Liver (tissue), 9 donors: ENCODE data around the gene BAZ2B. TPM values are rescaled to one million over a fixed set of nuclear protein-coding genes. Genes with fewer than 3 reads are reported as not detected.

ENCODE experiments used
- DNase-seq: peaks from one replicate; pipeline ENCODE4 v3.0.0-alpha.2; 2017; ENCODE audit warnings: low spot score
- H3K27ac ChIP-seq, 2 donors: one replicate each; pipeline ENCODE4 v1.7.0; 2013; ENCODE audit warnings: inconsistent platforms in 2 of 2, low read length in 2 of 2, control low read depth in 1 of 2, low read depth in 1 of 2, mild to moderate bottlenecking in 1 of 2
- H3K27me3 ChIP-seq, 4 donors: one replicate each; pipeline versions ENCODE4 v1.6.1 to v1.7.0; 2013; ENCODE audit warnings: low read length in 3 of 4, inconsistent platforms in 1 of 4, mild to moderate bottlenecking in 1 of 4, moderate library complexity in 1 of 4; ENCODE audit not compliant: control insufficient read depth in 4 of 4, insufficient read depth in 4 of 4
- H3K36me3 ChIP-seq, 4 donors: one replicate each; pipeline versions ENCODE4 v1.6.1 to v1.7.0; 2013; ENCODE audit warnings: low read length in 3 of 4, mild to moderate bottlenecking in 3 of 4, low read depth in 1 of 4, moderate library complexity in 1 of 4; ENCODE audit not compliant: control insufficient read depth in 4 of 4, insufficient read depth in 3 of 4
- H3K4me1 ChIP-seq, 4 donors: one replicate each; pipeline versions ENCODE4 v1.6.1 to v1.7.0; 2013; ENCODE audit warnings: low read length in 3 of 4, mild to moderate bottlenecking in 3 of 4, moderate library complexity in 1 of 4; ENCODE audit not compliant: control insufficient read depth in 4 of 4, insufficient read depth in 4 of 4
- H3K4me3 ChIP-seq, 3 donors: one replicate each; pipeline versions ENCODE4 v1.6.1 to v1.7.0; 2013; ENCODE audit warnings: low read length in 3 of 3, control low read depth in 1 of 3, low read depth in 1 of 3, mild to moderate bottlenecking in 1 of 3
- H3K9ac ChIP-seq, 2 donors: one replicate each; pipeline ENCODE4 v1.7.0; 2013; ENCODE audit warnings: low read length in 2 of 2, mild to moderate bottlenecking in 2 of 2, moderate library complexity in 2 of 2, control low read depth in 1 of 2, low read depth in 1 of 2
- H3K9me3 ChIP-seq, 4 donors: one replicate each; pipeline versions ENCODE4 v1.6.1 to v1.7.0; 2013; ENCODE audit warnings: low read length in 3 of 4; ENCODE audit not compliant: control insufficient read depth in 4 of 4
- ATF3 ChIP-seq: IDR thresholded peaks from 2 replicates; pipeline ENCODE4 v1.6.1; 2016; ENCODE audit warnings: antibody characterized with exemption
- EGR1 ChIP-seq, 2 donors: IDR thresholded peaks; 2 replicates each; pipeline ENCODE4 v1.6.1; 2016 to 2018; ENCODE audit warnings: antibody characterized with exemption in 2 of 2, low read depth in 2 of 2
- FOXA1 ChIP-seq: IDR thresholded peaks from 2 replicates; pipeline ENCODE4 v1.6.1; 2016; ENCODE audit warnings: antibody characterized with exemption
- FOXA2 ChIP-seq: IDR thresholded peaks from 2 replicates; pipeline ENCODE4 v1.6.1; 2016; ENCODE audit warnings: antibody characterized with exemption
- GABPA ChIP-seq, 2 donors: IDR thresholded peaks in 1 of 2; conservative IDR thresholded peaks in 1 of 2; 2 replicates each; pipeline ENCODE4 v1.6.1; 2016; ENCODE audit warnings: antibody characterized with exemption in 2 of 2, mild to moderate bottlenecking in 1 of 2, moderate library complexity in 1 of 2
- HNF4A ChIP-seq, 2 donors: conservative IDR thresholded peaks; 2 replicates each; pipeline ENCODE4 v1.6.1; 2016; ENCODE audit warnings: antibody characterized with exemption in 2 of 2, mild to moderate bottlenecking in 2 of 2
- HNF4G ChIP-seq: IDR thresholded peaks from 2 replicates; pipeline ENCODE4 v1.6.1; 2016; ENCODE audit warnings: antibody characterized with exemption
- JUND ChIP-seq, 2 donors: IDR thresholded peaks; 2 replicates each; pipeline ENCODE4 v1.6.1; 2016; ENCODE audit warnings: antibody characterized with exemption in 2 of 2
- NR2F2 ChIP-seq: IDR thresholded peaks from 2 replicates; pipeline ENCODE4 v1.6.1; 2016; ENCODE audit warnings: antibody characterized with exemption
- RAD21 ChIP-seq, 2 donors: IDR thresholded peaks; 2 replicates each; pipeline ENCODE4 v1.6.1; 2016; ENCODE audit warnings: antibody characterized with exemption in 2 of 2, mild to moderate bottlenecking in 2 of 2
- REST ChIP-seq: IDR thresholded peaks from 2 replicates; pipeline ENCODE4 v1.6.1; 2016; ENCODE audit warnings: antibody characterized with exemption, mild to moderate bottlenecking
- RXRA ChIP-seq, 2 donors: IDR thresholded peaks; 2 replicates each; pipeline ENCODE4 v1.6.1; 2017 to 2018; ENCODE audit warnings: antibody characterized with exemption in 2 of 2, mild to moderate bottlenecking in 1 of 2
- SP1 ChIP-seq: IDR thresholded peaks from 2 replicates; pipeline ENCODE4 v1.6.1; 2018; ENCODE audit warnings: antibody characterized with exemption, mild to moderate bottlenecking
- TAF1 ChIP-seq: conservative IDR thresholded peaks from 2 replicates; pipeline ENCODE4 v1.6.1; 2016; ENCODE audit warnings: antibody characterized with exemption, mild to moderate bottlenecking
- YY1 ChIP-seq: IDR thresholded peaks from 2 replicates; pipeline ENCODE4 v1.6.1; 2016; ENCODE audit warnings: antibody characterized with exemption, mild to moderate bottlenecking
- ZBTB33 ChIP-seq: IDR thresholded peaks from 2 replicates; pipeline ENCODE4 v1.6.1; 2016; ENCODE audit warnings: antibody characterized with exemption
- WGBS: extraction: QIAGEN DNeasy Blood & Tissue Kit; methylation state at CpG from one replicate; pipeline ENCODE4 v1.1.7; 2013; 5-methylcytosine and 5-hydroxymethylcytosine counted together
- polyA plus RNA-seq, 2 donors: library from polyadenylated mRNA; stranded (reverse) in 1 of 2; unstranded in 1 of 2; fragments of 200-250 nt in 1 of 2; fragments of >200 nt in 1 of 2; fragmentation: Nextera tagmentation in 1 of 2; extraction: Ambion mirVana in 1 of 2; gene quantifications; one replicate each; pipeline versions ENCODE4 v1.2.1 to v1.2.3, GENCODE V29; 2013 to 2015
- total RNA-seq, 2 donors: library from RNA; depleted of rRNA; stranded (reverse); fragments of >200 nt; gene quantifications; one replicate each; pipeline ENCODE4 v1.2.3, GENCODE V29; 2014
- TF ChIP-seq, protein P1 (sequence below): IDR thresholded peaks from 2 replicates; pipeline ENCODE4 v1.6.1; 2016; ENCODE audit warnings: antibody characterized with exemption
- TF ChIP-seq, protein P2 (sequence below): fragments of 150-350 bp; IDR thresholded peaks from 2 replicates; pipeline ENCODE4 v1.5.1; 2017; ENCODE audit warnings: improper control_type of control experiment, low read depth, low read length; ENCODE audit not compliant: missing input control
- donor health status: healthy.
- donor health status: healthy.
- donor health status: healthy.
- donor health status: healthy.
- donor health status: healthy.

BAZ2B gene
- total and polyA plus RNA-seq, 4 donors, result 6.7 to 61.0 (median 24.9) TPM

- DNase-seq, result no peak
- no peaks in the 10 kb centered on the region for H3K36me3 ChIP-seq
- TF ChIP-seq HNF4A (conservative IDR thresholded peaks at IDR 0.05), result no peak
- peak; percentile 35 to 51 for TF ChIP-seq RAD21 (IDR thresholded peaks at IDR 0.05)
- no peak for TF ChIP-seq ZBTB33
- no peak for TF ChIP-seq YY1
- no peak for TF ChIP-seq FOXA2
- TF ChIP-seq TAF1, result no peak
- no peak for TF ChIP-seq HNF4G
- TF ChIP-seq, protein P1, sequence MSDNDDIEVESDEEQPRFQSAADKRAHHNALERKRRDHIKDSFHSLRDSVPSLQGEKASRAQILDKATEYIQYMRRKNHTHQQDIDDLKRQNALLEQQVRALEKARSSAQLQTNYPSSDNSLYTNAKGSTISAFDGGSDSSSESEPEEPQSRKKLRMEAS, result no peak
- no peak overlapping the region for H3K4me3 ChIP-seq
- H3K4me1 ChIP-seq, result no peaks in the 10 kb centered on the region
- 93% methylated on average over 3 of the region's 3 CpGs for WGBS
- H3K27ac ChIP-seq, result no peak overlapping the region
- no peak overlapping the region for H3K9ac ChIP-seq
- H3K27me3 ChIP-seq, result no peaks in the 10 kb centered on the region
- no peaks in the 10 kb centered on the region for H3K9me3 ChIP-seq
Measured at GRCh38 chr2:159637240-159637639, 20.9 kb upstream of the BAZ2B start.

- Histone ChIP-seq H3K27me3 (no peaks in the 10 kb centered on the region), H3K9ac (no peak overlapping the region), H3K9me3 (no peaks in the 10 kb centered on the region), H3K4me3 (no peak overlapping the region), H3K27ac (no peak overlapping the region), H3K36me3 (no peaks in the 10 kb centered on the region), H3K4me1 (no peaks in the 10 kb centered on the region)
- no peak for DNase-seq
- 70% methylated on average over 4 of the region's 4 CpGs for WGBS
- TF ChIP-seq ZBTB33 (no peak), NR2F2 (no peak), ATF3 (no peak), REST (no peak), HNF4G (no peak), HNF4A (conservative IDR thresholded peaks at IDR 0.05) (no peak), EGR1 (IDR thresholded peaks at IDR 0.05; ENCODE audit: low read depth in 2 of 2) (no peak), TAF1 (no peak), FOXA1 (no peak), RXRA (IDR thresholded peaks at IDR 0.05) (no peak), FOXA2 (no peak), RAD21 (IDR thresholded peaks at IDR 0.05) (no peak), JUND (IDR thresholded peaks at IDR 0.05) (no peak), GABPA (IDR thresholded peaks at IDR 0.05 in 1 of 2, conservative IDR thresholded peaks at IDR 0.05 in 1 of 2) (no peak), SP1 (no peak), YY1 (no peak)
- TF ChIP-seq, protein P2, sequence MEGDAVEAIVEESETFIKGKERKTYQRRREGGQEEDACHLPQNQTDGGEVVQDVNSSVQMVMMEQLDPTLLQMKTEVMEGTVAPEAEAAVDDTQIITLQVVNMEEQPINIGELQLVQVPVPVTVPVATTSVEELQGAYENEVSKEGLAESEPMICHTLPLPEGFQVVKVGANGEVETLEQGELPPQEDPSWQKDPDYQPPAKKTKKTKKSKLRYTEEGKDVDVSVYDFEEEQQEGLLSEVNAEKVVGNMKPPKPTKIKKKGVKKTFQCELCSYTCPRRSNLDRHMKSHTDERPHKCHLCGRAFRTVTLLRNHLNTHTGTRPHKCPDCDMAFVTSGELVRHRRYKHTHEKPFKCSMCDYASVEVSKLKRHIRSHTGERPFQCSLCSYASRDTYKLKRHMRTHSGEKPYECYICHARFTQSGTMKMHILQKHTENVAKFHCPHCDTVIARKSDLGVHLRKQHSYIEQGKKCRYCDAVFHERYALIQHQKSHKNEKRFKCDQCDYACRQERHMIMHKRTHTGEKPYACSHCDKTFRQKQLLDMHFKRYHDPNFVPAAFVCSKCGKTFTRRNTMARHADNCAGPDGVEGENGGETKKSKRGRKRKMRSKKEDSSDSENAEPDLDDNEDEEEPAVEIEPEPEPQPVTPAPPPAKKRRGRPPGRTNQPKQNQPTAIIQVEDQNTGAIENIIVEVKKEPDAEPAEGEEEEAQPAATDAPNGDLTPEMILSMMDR, result no peak
- TF ChIP-seq, protein P1, result no peak
Measured at GRCh38 chr2:159635006-159635789, 18.9 kb upstream of the BAZ2B start.
